CD14-positive monocyte (primary cell): ENCODE results near the gene MYO3B. TPM values are rescaled to one million over a fixed set of nuclear protein-coding genes. Genes with fewer than 3 reads are reported as not detected.

Experiments
- DNase-seq, 3 donors: peaks; one replicate each; pipeline ENCODE4 v3.0.0-alpha.2; 2011 to 2022
- H2AFZ ChIP-seq: 2 replicates; pipeline ENCODE4 v1.6.0; 2012; ENCODE audit warnings: mild to moderate bottlenecking, low read depth, low read length, inconsistent platforms; ENCODE audit not compliant: insufficient read depth, poor library complexity, severe bottlenecking
- H3K27ac ChIP-seq, 2 donors: 1 replicate in 1 of 2; 2 replicates in 1 of 2; pipeline ENCODE4 v1.5.1; 2012 to 2013; ENCODE audit warnings: low read length in 2 of 2, control low read depth in 1 of 2, inconsistent platforms in 1 of 2, low read depth in 1 of 2, mild to moderate bottlenecking in 1 of 2
- H3K27me3 ChIP-seq, 2 donors: one replicate each; pipeline versions ENCODE4 v1.6.0 to v1.6.1; 2011 to 2013; ENCODE audit warnings: low read length in 2 of 2; ENCODE audit not compliant: control insufficient read depth in 2 of 2, insufficient read depth in 2 of 2
- H3K36me3 ChIP-seq, 2 donors: replicated peaks in 1 of 2; 1 replicate in 1 of 2; 2 replicates in 1 of 2; pipeline versions ENCODE4 v1.5.1 to v1.6.1; 2012 to 2013; ENCODE audit warnings: low read length in 2 of 2, control low read depth in 1 of 2, inconsistent platforms in 1 of 2, mild to moderate bottlenecking in 1 of 2; ENCODE audit not compliant: insufficient read depth in 2 of 2, control insufficient read depth in 1 of 2
- H3K4me1 ChIP-seq, 2 donors: 1 replicate in 1 of 2; 2 replicates in 1 of 2; pipeline versions ENCODE4 v1.5.1 to v1.6.1; 2012 to 2013; ENCODE audit warnings: low read length in 2 of 2, control low read depth in 1 of 2, inconsistent platforms in 1 of 2, mild to moderate bottlenecking in 1 of 2, moderate library complexity in 1 of 2; ENCODE audit not compliant: insufficient read depth in 2 of 2, control insufficient read depth in 1 of 2
- H3K4me2 ChIP-seq: replicated peaks from 2 replicates; pipeline ENCODE3; 2012; ENCODE audit warnings: low read length, moderate library complexity, mild to moderate bottlenecking; ENCODE audit not compliant: poor library complexity, severe bottlenecking; ENCODE audit errors: extremely low read depth
- H3K4me3 ChIP-seq, 3 experiments: fragments of 200-600 bp in 1 of 3; sonication (generic) in 1 of 3; replicated peaks in 1 of 3; 1 replicate in 2 of 3; 2 replicates in 1 of 3; pipeline ENCODE4 v1.5.1; 2011 to 2013; ENCODE audit warnings: low read length in 3 of 3, mild to moderate bottlenecking in 3 of 3, control low read depth in 2 of 3, low read depth in 2 of 3, inconsistent platforms in 1 of 3, moderate library complexity in 1 of 3
- H3K79me2 ChIP-seq: 2 replicates; pipeline ENCODE4 v1.6.0; 2012; ENCODE audit warnings: mild to moderate bottlenecking, control low read depth, inconsistent platforms, low read length, moderate library complexity; ENCODE audit not compliant: insufficient read depth
- H3K9ac ChIP-seq: 2 replicates; pipeline ENCODE4 v1.6.0; 2017; ENCODE audit warnings: low read length, mild to moderate bottlenecking; ENCODE audit not compliant: insufficient read depth, poor library complexity, severe bottlenecking
- H3K9me3 ChIP-seq, 2 donors: replicated peaks in 1 of 2; 1 replicate in 1 of 2; 2 replicates in 1 of 2; pipeline versions ENCODE4 v1.5.1 to v1.6.1; 2012 to 2013; ENCODE audit warnings: low read length in 2 of 2, control low read depth in 1 of 2; ENCODE audit not compliant: control insufficient read depth in 1 of 2, insufficient read depth in 1 of 2
- H4K20me1 ChIP-seq: 2 replicates; pipeline ENCODE4 v1.6.0; 2012; ENCODE audit warnings: mild to moderate bottlenecking, low read length, control low read depth, moderate library complexity; ENCODE audit not compliant: insufficient read depth
- H3K27ac Mint-ChIP-seq, 7 donors: one replicate each; pipeline ENCODE4 v1.8.0; 2020; ENCODE audit warnings: mild to moderate bottlenecking in 7 of 7, mixed read lengths in 7 of 7, moderate library complexity in 6 of 7, inconsistent platforms in 2 of 7
- H3K27me3 Mint-ChIP-seq, 3 donors: one replicate each; pipeline ENCODE4 v1.8.0; 2021 to 2022; ENCODE audit warnings: low read depth in 3 of 3, mild to moderate bottlenecking in 3 of 3, mixed read lengths in 3 of 3, moderate library complexity in 3 of 3, inconsistent platforms in 1 of 3
- H3K36me3 Mint-ChIP-seq, 2 donors: one replicate each; pipeline ENCODE4 v1.8.0; 2020; ENCODE audit warnings: mixed read lengths in 2 of 2, inconsistent platforms in 1 of 2, mild to moderate bottlenecking in 1 of 2
- H3K4me1 Mint-ChIP-seq: one replicate; pipeline ENCODE4 v1.8.0; 2020; ENCODE audit warnings: mild to moderate bottlenecking, mixed read lengths
- H3K4me3 Mint-ChIP-seq, 2 donors: one replicate each; pipeline ENCODE4 v1.8.0; 2020; ENCODE audit warnings: mild to moderate bottlenecking in 2 of 2, mixed read lengths in 2 of 2, moderate library complexity in 1 of 2
- H3K9me3 Mint-ChIP-seq, 7 donors: one replicate each; pipeline ENCODE4 v1.8.0; 2020 to 2022; ENCODE audit warnings: mixed read lengths in 7 of 7, mild to moderate bottlenecking in 6 of 7, moderate library complexity in 6 of 7, inconsistent platforms in 2 of 7
- CTCF ChIP-seq: fragments of 200-600 bp; IDR thresholded peaks from one replicate; pipeline ENCODE4 v1.8.0; 2022; ENCODE audit warnings: antibody characterized with exemption, mild to moderate bottlenecking
- WGBS: methylation state at CpG from one replicate; pipeline ENCODE4 v1.1.5; 2013; ENCODE audit warnings: missing lambda C conversion rate; ENCODE audit not compliant: insufficient coverage; 5-methylcytosine and 5-hydroxymethylcytosine counted together
- intact Hi-C, 2 donors: fragments of 100-400 bp; cut with micrococcal nuclease; formaldehyde crosslinking; loops; one replicate each; pipeline versions ENCODE4 v1.15.0 to v1.15.1; 2023
- polyA plus RNA-seq, 3 donors: library from polyadenylated mRNA; depleted of rRNA in 1 of 3; unstranded in 2 of 3; stranded (reverse) in 1 of 3; fragments of 300-500 nt in 2 of 3; fragments of >200 nt in 1 of 3; fragmentation: Illumina TruSeq in 2 of 3; gene quantifications; 1 replicate in 2 of 3; 2 replicates in 1 of 3; pipeline ENCODE4 v1.2.3, GENCODE V29; 2012 to 2021

Gene MYO3B
- polyA plus RNA-seq, 3 donors: not detected

GRCh38 chr2:170446078-170446477 is 268.1 kb downstream of the MYO3B start:
- no peak overlapping the region for H3K4me2 ChIP-seq
- Mint-ChIP-seq H3K4me1 (no peaks in the 10 kb centered on the region), H3K27ac (no peak overlapping the region), H3K9me3 (peaks cover 0 to 12% (median 3%) of the 10 kb centered on the region in 7 donors), H3K36me3 (no peaks in the 10 kb centered on the region), H3K4me3 (no peak overlapping the region), H3K27me3 (peaks cover 0 to 7% (median 0%) of the 10 kb centered on the region in 3 donors)
- no peaks in the 10 kb centered on the region for H4K20me1 ChIP-seq
- no peaks in the 10 kb centered on the region for H3K9me3 ChIP-seq
- H3K36me3 ChIP-seq: no peaks in the 10 kb centered on the region
- intact Hi-C loops: no loop called here
- WGBS: 100% methylated on average over 1 of the region's 3 CpGs
- H3K79me2 ChIP-seq: no peaks in the 10 kb centered on the region
- H3K4me1 ChIP-seq: no peaks in the 10 kb centered on the region
- TF ChIP-seq CTCF: no peak
- no peak for DNase-seq
- H3K4me3 ChIP-seq: no peak overlapping the region
- no peaks in the 10 kb centered on the region for H3K27me3 ChIP-seq
- H3K27ac ChIP-seq: no peak overlapping the region
- no peak overlapping the region for H3K9ac ChIP-seq
- H2AFZ ChIP-seq: no peak overlapping the region

GRCh38 chr2:170449034-170449433 is 271.1 kb downstream of the MYO3B start:
- Histone ChIP-seq H3K36me3 (no peaks in the 10 kb centered on the region), H4K20me1 (no peaks in the 10 kb centered on the region), H2AFZ (no peak overlapping the region), H3K9ac (no peak overlapping the region), H3K9me3 (no peaks in the 10 kb centered on the region), H3K79me2 (no peaks in the 10 kb centered on the region), H3K4me3 (no peak overlapping the region), H3K27ac (no peak overlapping the region), H3K27me3 (no peaks in the 10 kb centered on the region), H3K4me1 (no peaks in the 10 kb centered on the region), H3K4me2 (no peak overlapping the region)
- DNase-seq: no peak
- WGBS: no CpG with 5 or more reads among the region's 1 CpG
- H3K4me1 Mint-ChIP-seq: no peaks in the 10 kb centered on the region
- intact Hi-C loops: no loop called here
- peaks cover 0 to 10% (median 3%) of the 10 kb centered on the region in 3 donors for H3K27me3 Mint-ChIP-seq
- H3K36me3 Mint-ChIP-seq: no peaks in the 10 kb centered on the region
- H3K4me3 Mint-ChIP-seq: no peak overlapping the region
- H3K27ac Mint-ChIP-seq: no peak overlapping the region
- TF ChIP-seq CTCF: no peak
- H3K9me3 Mint-ChIP-seq: peaks cover 0 to 7% (median 3%) of the 10 kb centered on the region in 7 donors
